Keratinocyte (primary cell): Measurements from ENCODE around the gene VANGL2. TPM values are rescaled to one million over a fixed set of nuclear protein-coding genes. Genes with fewer than 3 reads are reported as not detected.

Source experiments
- DNase-seq: peaks from one replicate; pipeline ENCODE4 v3.0.0-alpha.2; 2011; ENCODE audit warnings: low read depth, missing footprints, low spot score
- FAIRE-seq: peaks from 2 replicates; lab custom pipeline; 2011; peaks lifted over from hg19 to GRCh38; lab: Jason Lieb, UNC
- H2AFZ ChIP-seq: 2 replicates; pipeline ENCODE4 v1.6.0; 2012; ENCODE audit warnings: low read length, control low read depth, inconsistent platforms; ENCODE audit not compliant: control insufficient read depth
- H3K27ac ChIP-seq: 2 replicates; pipeline ENCODE4 v1.5.1; 2011; ENCODE audit warnings: low read length; ENCODE audit not compliant: control insufficient read depth, insufficient read depth
- H3K27me3 ChIP-seq: 3 replicates; pipeline ENCODE4 v1.6.0; 2011; ENCODE audit warnings: low read length; ENCODE audit not compliant: control insufficient read depth, insufficient read depth; ENCODE audit errors: extremely low read depth
- H3K36me3 ChIP-seq, 2 experiments: 2 replicates in 1 of 2; 3 replicates in 1 of 2; pipeline ENCODE4 v1.5.1; 2011; ENCODE audit warnings: low read length in 2 of 2, mild to moderate bottlenecking in 1 of 2; ENCODE audit not compliant: control insufficient read depth in 2 of 2, insufficient read depth in 2 of 2; ENCODE audit errors: extremely low read depth in 1 of 2
- H3K4me1 ChIP-seq: 3 replicates; pipeline ENCODE4 v1.5.1; 2011; ENCODE audit warnings: low read length; ENCODE audit not compliant: control insufficient read depth, insufficient read depth; ENCODE audit errors: extremely low read depth
- H3K4me2 ChIP-seq: 3 replicates; pipeline ENCODE4 v1.6.0; 2011; ENCODE audit warnings: low read depth, low read length; ENCODE audit not compliant: control insufficient read depth, insufficient read depth; ENCODE audit errors: extremely low read depth
- H3K4me3 ChIP-seq, 3 experiments: fragments of 200-600 bp in 1 of 3; sonication (generic) in 1 of 3; 2 replicates in 2 of 3; 3 replicates in 1 of 3; pipeline ENCODE4 v1.5.1; 2011 to 2016; ENCODE audit warnings: low read length in 3 of 3, mild to moderate bottlenecking in 3 of 3, control low read depth in 2 of 3, inconsistent platforms in 1 of 3, low read depth in 1 of 3, mixed read lengths in 1 of 3, mixed run types in 1 of 3, moderate library complexity in 1 of 3; ENCODE audit not compliant: control insufficient read depth in 2 of 3, insufficient read depth in 2 of 3; ENCODE audit errors: extremely low read depth in 1 of 3
- H3K79me2 ChIP-seq: 2 replicates; pipeline ENCODE4 v1.6.0; 2012; ENCODE audit warnings: low read length; ENCODE audit not compliant: control insufficient read depth, insufficient read depth
- H3K9ac ChIP-seq: 3 replicates; pipeline ENCODE4 v1.6.0; 2011; ENCODE audit warnings: low read length; ENCODE audit not compliant: control insufficient read depth, insufficient read depth; ENCODE audit errors: extremely low read depth
- H3K9me1 ChIP-seq: 3 replicates; pipeline ENCODE4 v1.6.0; 2011; ENCODE audit warnings: low read length; ENCODE audit not compliant: control insufficient read depth, insufficient read depth; ENCODE audit errors: extremely low read depth
- H3K9me3 ChIP-seq: 2 replicates; pipeline ENCODE4 v1.5.1; 2012; ENCODE audit warnings: low read depth, low read length; ENCODE audit not compliant: control insufficient read depth
- H4K20me1 ChIP-seq: 3 replicates; pipeline ENCODE4 v1.6.0; 2011; ENCODE audit warnings: low read length; ENCODE audit not compliant: control insufficient read depth, insufficient read depth; ENCODE audit errors: extremely low read depth
- EZH2 ChIP-seq: IDR thresholded peaks from one replicate; pipeline ENCODE4 v1.6.1; 2012; ENCODE audit warnings: inconsistent platforms, mild to moderate bottlenecking, low read length, moderate library complexity
- dilution Hi-C: fragments of 300-500 bp; cut with MboI; formaldehyde crosslinking; loops from one replicate; pipeline ENCODE4 v1.7.0; 2020; ENCODE audit warnings: low sequenced_read_pairs; ENCODE audit not compliant: extremely low pct_ligation_motif_present
- polyA plus RNA-seq, 5 experiments: library from polyadenylated mRNA; depleted of rRNA in 3 of 5; stranded (reverse) in 3 of 5; stranded (forward) in 1 of 5; unstranded in 1 of 5; fragments of >200 nt; gene quantifications; 1 replicate in 1 of 5; 2 replicates in 3 of 5; 3 replicates in 1 of 5; pipeline versions ENCODE4 v1.2.1 to v1.2.3, GENCODE V29; 2011 to 2012; ENCODE audit warnings: missing spikeins in 2 of 5, low read depth in 1 of 5, low replicate concordance in 1 of 5
- TF ChIP-seq, protein P1 (sequence below), 3 experiments: IDR thresholded peaks in 1 of 3; conservative IDR thresholded peaks in 1 of 3; optimal IDR thresholded peaks in 1 of 3; 2 replicates in 2 of 3; 3 replicates in 1 of 3; pipeline versions ENCODE3 to v1.5.1; 2011; ENCODE audit warnings: low read length in 3 of 3, mild to moderate bottlenecking in 3 of 3, moderate library complexity in 2 of 3, control low read depth in 1 of 3, inconsistent platforms in 1 of 3; ENCODE audit not compliant: insufficient read depth in 2 of 3; ENCODE audit errors: extremely low read depth in 1 of 3

VANGL2 gene
- polyA plus RNA-seq, 1 donor (not counting 4 experiments of a cell fraction or from before 2014, with no cell fraction given) = 10.9 TPM

DNA sequence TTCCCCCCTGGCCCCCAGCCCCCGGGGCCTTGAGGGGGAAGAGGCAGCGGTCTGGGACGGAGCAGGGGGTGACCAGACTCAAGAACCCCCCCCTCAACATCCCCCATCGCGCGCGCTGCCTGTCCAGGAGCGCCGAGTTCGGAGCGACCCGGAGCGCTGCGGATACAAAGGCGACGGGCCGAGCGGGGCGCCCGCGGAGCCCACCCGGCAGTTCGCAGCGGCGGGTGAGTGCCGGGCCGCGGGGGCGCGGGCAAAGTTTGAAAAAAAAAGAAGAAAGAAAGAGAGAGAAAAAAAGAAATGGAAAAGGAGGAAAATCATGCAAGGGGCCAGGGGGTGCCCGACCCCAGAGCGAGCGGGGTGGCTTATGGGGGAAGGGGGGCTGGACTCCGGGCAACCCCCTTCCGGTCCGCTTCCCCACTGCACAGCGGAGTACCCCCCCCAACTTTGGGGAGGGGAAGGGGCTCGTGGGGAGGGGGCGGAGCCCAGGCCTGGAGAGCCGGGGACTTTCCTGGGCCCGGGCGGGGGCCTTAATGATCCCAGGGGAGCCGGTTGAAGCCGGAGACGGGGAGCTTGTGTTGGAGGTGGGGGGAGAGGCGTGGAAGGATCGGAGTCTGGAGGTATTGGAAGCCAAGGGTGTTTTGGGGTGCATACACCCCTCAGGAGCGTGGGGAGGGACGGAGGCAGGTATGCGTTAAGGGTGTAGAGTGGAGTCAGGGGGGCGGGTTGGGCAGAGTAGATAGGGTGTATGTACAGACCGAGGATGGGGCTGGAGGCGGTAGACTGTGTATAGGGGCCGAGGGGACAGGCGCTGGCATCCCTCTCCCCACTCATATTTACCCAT is 502 bp downstream of the VANGL2 start:
- peaks cover 48% of the 10 kb centered on the region for H3K4me1 ChIP-seq
- H3K27me3 ChIP-seq = no peaks in the 10 kb centered on the region
- DNase-seq = no peak
- TF ChIP-seq, protein P1, sequence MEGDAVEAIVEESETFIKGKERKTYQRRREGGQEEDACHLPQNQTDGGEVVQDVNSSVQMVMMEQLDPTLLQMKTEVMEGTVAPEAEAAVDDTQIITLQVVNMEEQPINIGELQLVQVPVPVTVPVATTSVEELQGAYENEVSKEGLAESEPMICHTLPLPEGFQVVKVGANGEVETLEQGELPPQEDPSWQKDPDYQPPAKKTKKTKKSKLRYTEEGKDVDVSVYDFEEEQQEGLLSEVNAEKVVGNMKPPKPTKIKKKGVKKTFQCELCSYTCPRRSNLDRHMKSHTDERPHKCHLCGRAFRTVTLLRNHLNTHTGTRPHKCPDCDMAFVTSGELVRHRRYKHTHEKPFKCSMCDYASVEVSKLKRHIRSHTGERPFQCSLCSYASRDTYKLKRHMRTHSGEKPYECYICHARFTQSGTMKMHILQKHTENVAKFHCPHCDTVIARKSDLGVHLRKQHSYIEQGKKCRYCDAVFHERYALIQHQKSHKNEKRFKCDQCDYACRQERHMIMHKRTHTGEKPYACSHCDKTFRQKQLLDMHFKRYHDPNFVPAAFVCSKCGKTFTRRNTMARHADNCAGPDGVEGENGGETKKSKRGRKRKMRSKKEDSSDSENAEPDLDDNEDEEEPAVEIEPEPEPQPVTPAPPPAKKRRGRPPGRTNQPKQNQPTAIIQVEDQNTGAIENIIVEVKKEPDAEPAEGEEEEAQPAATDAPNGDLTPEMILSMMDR (optimal IDR thresholded peaks at IDR 0.05 in 1 of 3, IDR thresholded peaks at IDR 0.05 in 1 of 3, conservative IDR thresholded peaks at IDR 0.05 in 1 of 3; ENCODE audit: extremely low read depth in 1 of 3, insufficient read depth in 2 of 3, low read length in 3 of 3) = no peak
- no peak for TF ChIP-seq EZH2
- peaks cover 3% of the 10 kb centered on the region for H3K79me2 ChIP-seq
- no peak overlapping the region for H3K27ac ChIP-seq
- H4K20me1 ChIP-seq = no peaks in the 10 kb centered on the region
- peak overlapping the region; percentile 63 for H2AFZ ChIP-seq
- dilution Hi-C loops = no loop called here
- peaks cover 2% of the 10 kb centered on the region for H3K9me1 ChIP-seq
- H3K4me2 ChIP-seq = peak overlapping the region; percentile 83
- FAIRE-seq = no peak
- peak overlapping the region; percentile 69 for H3K9ac ChIP-seq
- H3K36me3 ChIP-seq = no peaks in the 10 kb centered on the region
- no peaks in the 10 kb centered on the region for H3K9me3 ChIP-seq
- H3K4me3 ChIP-seq = peak overlapping the region; percentile 56 to 91 (median 57)

- H3K36me3 ChIP-seq = no peaks in the 10 kb centered on the region
- H3K4me1 ChIP-seq = peaks cover 54% of the 10 kb centered on the region
- no peak for TF ChIP-seq EZH2
- TF ChIP-seq, protein P1 (optimal IDR thresholded peaks at IDR 0.05 in 1 of 3, IDR thresholded peaks at IDR 0.05 in 1 of 3, conservative IDR thresholded peaks at IDR 0.05 in 1 of 3; ENCODE audit: extremely low read depth in 1 of 3, insufficient read depth in 2 of 3, low read length in 3 of 3) = no peak
- H3K4me2 ChIP-seq = peak overlapping the region; percentile 83
- H3K79me2 ChIP-seq = peaks cover 3% of the 10 kb centered on the region
- H3K27ac ChIP-seq = no peak overlapping the region
- no peak overlapping the region for H2AFZ ChIP-seq
- H3K9ac ChIP-seq = peak overlapping the region; percentile 69
- no peaks in the 10 kb centered on the region for H4K20me1 ChIP-seq
- H3K9me1 ChIP-seq = peaks cover 2% of the 10 kb centered on the region
- H3K27me3 ChIP-seq = no peaks in the 10 kb centered on the region
- H3K9me3 ChIP-seq = no peaks in the 10 kb centered on the region
- DNase-seq = no peak
- dilution Hi-C loops = no loop called here
- FAIRE-seq = no peak
- H3K4me3 ChIP-seq = peak overlapping the region; percentile 56 to 91 (median 57)
These were observed 1.1 kb downstream of the VANGL2 start for GRCh38 chr1:160401487-160401805.
